Peyer's patch (tissue), 4 donors: Measurements from ENCODE around the gene ZBTB16. TPM values are rescaled to one million over a fixed set of nuclear protein-coding genes. Genes with fewer than 3 reads are reported as not detected.
A peak's percentile ranks its signal among the peaks of the same experiment; 100 is the strongest.

Source experiments
- DNase-seq, 3 donors: peaks; one replicate each; pipeline ENCODE4 v3.0.0-alpha.2; 2017 to 2019
- H3K27ac ChIP-seq, 4 donors: fragments of 200-600 bp; sonication (generic); one replicate each; pipeline ENCODE4 v1.5.1; 2016 to 2019
- H3K27me3 ChIP-seq, 2 donors: fragments of 200-600 bp; sonication (generic); one replicate each; pipeline ENCODE4 v1.5.1; 2019
- H3K36me3 ChIP-seq, 3 donors: fragments of 200-600 bp; sonication (generic); one replicate each; pipeline ENCODE4 v1.5.1; 2016 to 2019
- H3K4me1 ChIP-seq, 4 donors: fragments of 200-600 bp; sonication (generic); one replicate each; pipeline ENCODE4 v1.5.1; 2016 to 2019
- H3K4me3 ChIP-seq, 4 donors: fragments of 200-600 bp; sonication (generic); 1 replicate in 3 of 4; 2 replicates in 1 of 4; pipeline ENCODE4 v1.5.1; 2016 to 2019; ENCODE audit warnings: mild to moderate bottlenecking in 1 of 4
- H3K9me3 ChIP-seq, 4 donors: fragments of 200-600 bp; sonication (generic); one replicate each; pipeline ENCODE4 v1.5.1; 2016 to 2019; ENCODE audit warnings: mild to moderate bottlenecking in 1 of 4
- CTCF ChIP-seq, 6 experiments: fragments of 450-650 bp in 4 of 6; fragments of 200-600 bp in 2 of 6; sonication (generic) in 1 of 6; IDR thresholded peaks; one replicate each; pipeline ENCODE4 v1.5.1; 2017 to 2019; ENCODE audit warnings: antibody characterized with exemption in 6 of 6, mild to moderate bottlenecking in 3 of 6, moderate library complexity in 1 of 6
- POLR2A ChIP-seq, 2 donors: fragments of 450-650 bp; IDR thresholded peaks; one replicate each; pipeline ENCODE4 v1.5.1; 2017; ENCODE audit warnings: antibody characterized with exemption in 2 of 2, mild to moderate bottlenecking in 2 of 2, moderate library complexity in 2 of 2
- total RNA-seq, 4 donors: library from RNA; depleted of rRNA; stranded (reverse); fragments of >200 nt; gene quantifications; one replicate each; pipeline ENCODE4 v1.1.0, GENCODE V29; 2016

Gene ZBTB16
- total RNA-seq, 4 donors from 2014 or later = 84.8 to 257 (median 155) TPM

- peaks cover 0 to 22% (median 0%) of the 10 kb centered on the region in 3 donors for H3K36me3 ChIP-seq
- H3K27me3 ChIP-seq = no peaks in the 10 kb centered on the region
- H3K4me3 ChIP-seq = no peak overlapping the region
- H3K4me1 ChIP-seq = peaks cover 0 to 29% (median 0%) of the 10 kb centered on the region in 4 donors
- H3K9me3 ChIP-seq = no peaks in the 10 kb centered on the region
- TF ChIP-seq POLR2A (IDR thresholded peaks at IDR 0.05) = no peak
- TF ChIP-seq CTCF (IDR thresholded peaks at IDR 0.05) = no peak
- H3K27ac ChIP-seq = no peak overlapping the region
- no peak for DNase-seq
Observed at GRCh38 chr11:114125959-114126358, 66.4 kb downstream of the ZBTB16 start.

- Histone ChIP-seq H3K4me3 (no peak overlapping the region), H3K4me1 (peaks cover 0 to 23% (median 0%) of the 10 kb centered on the region in 4 donors), H3K27ac (peak overlapping the region in 1 of 4 donors; percentile 6), H3K9me3 (no peaks in the 10 kb centered on the region), H3K27me3 (no peaks in the 10 kb centered on the region), H3K36me3 (peaks cover 0 to 22% (median 0%) of the 10 kb centered on the region in 3 donors)
- TF ChIP-seq CTCF (IDR thresholded peaks at IDR 0.05) = no peak
- TF ChIP-seq POLR2A (IDR thresholded peaks at IDR 0.05) = no peak
- DNase-seq = no peak
Observed at GRCh38 chr11:114128399-114128798, 68.9 kb downstream of the ZBTB16 start.

DNA sequence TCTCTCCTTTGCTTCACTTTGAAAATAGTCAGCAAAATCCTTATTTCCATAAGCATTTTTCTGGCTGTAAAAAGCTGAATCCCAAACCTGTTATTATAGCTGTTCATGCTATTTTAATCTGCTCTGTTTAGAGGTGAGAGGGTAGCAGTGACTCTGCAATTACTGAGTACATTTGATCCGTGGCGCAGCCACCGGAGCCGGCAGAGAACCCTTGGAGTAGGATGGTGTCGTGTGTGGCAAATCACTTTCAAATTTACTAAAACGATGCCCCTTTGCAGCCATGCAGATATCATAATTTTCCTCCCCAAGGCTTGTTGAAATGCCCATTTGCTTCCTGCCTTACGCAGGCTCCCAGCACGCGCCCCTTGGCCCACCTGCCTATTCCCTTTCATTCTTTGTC is 69.6 kb downstream of the ZBTB16 start:
- peak overlapping the region in 1 of 4 donors; percentile 6 for H3K27ac ChIP-seq
- TF ChIP-seq POLR2A (IDR thresholded peaks at IDR 0.05) (no peak), CTCF (IDR thresholded peaks at IDR 0.05) (no peak)
- H3K9me3 ChIP-seq = no peaks in the 10 kb centered on the region
- peaks cover 0 to 22% (median 0%) of the 10 kb centered on the region in 3 donors for H3K36me3 ChIP-seq
- H3K27me3 ChIP-seq = no peaks in the 10 kb centered on the region
- no peak for DNase-seq
- no peak overlapping the region for H3K4me3 ChIP-seq
- peaks cover 0 to 23% (median 0%) of the 10 kb centered on the region in 4 donors for H3K4me1 ChIP-seq

DNA sequence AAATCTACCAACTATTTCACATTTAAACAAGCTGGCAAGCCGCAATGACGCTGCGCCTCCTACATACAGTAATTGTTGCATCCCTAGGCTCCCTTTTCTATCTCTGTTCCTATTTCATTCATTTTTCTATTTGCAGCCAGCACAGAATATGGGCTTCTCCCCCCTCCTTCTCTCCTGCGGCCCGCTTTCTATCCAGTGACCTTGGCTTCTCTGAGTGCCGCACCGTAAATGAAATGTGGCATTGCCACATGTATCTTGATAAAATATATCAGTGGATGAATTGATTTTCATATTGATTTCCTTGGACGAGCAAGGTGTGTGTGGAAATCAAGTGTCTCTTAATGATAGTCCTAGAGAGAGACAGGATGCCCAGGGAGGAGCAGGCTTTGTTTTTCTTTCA is 70.2 kb downstream of the ZBTB16 start:
- Histone ChIP-seq H3K9me3 (no peaks in the 10 kb centered on the region), H3K4me1 (peaks cover 0 to 24% (median 0%) of the 10 kb centered on the region in 4 donors), H3K36me3 (peaks cover 0 to 22% (median 0%) of the 10 kb centered on the region in 3 donors), H3K27me3 (no peaks in the 10 kb centered on the region), H3K4me3 (no peak overlapping the region), H3K27ac (no peak overlapping the region)
- TF ChIP-seq POLR2A (IDR thresholded peaks at IDR 0.05) (no peak), CTCF (IDR thresholded peaks at IDR 0.05) (no peak)
- no peak for DNase-seq

DNA sequence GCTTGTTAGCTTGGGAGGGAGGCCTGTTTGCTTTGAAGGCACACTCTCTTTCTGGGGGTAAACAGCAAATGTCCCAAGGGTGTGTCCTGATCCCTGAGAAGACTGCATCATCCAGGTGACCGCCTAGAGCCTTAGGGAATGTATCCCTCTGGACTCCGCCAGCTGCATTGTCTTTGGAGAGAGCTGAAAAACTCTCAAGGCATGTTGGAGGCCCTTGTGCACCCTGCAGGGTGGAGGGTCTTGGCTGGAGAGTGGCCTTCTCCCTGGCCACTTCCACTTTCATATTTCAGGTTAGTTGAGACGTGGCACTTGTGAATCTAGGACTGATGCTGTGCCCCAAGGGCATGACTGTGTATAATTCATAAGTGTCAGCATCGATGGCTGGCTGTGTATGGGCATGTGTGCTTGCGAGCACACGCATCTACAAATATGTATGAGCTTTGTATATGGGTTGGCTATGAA is 70.6 kb downstream of the ZBTB16 start:
- H3K27ac ChIP-seq = no peak overlapping the region
- H3K4me1 ChIP-seq = peaks cover 0 to 28% (median 0%) of the 10 kb centered on the region in 4 donors
- no peak for DNase-seq
- H3K4me3 ChIP-seq = no peak overlapping the region
- no peaks in the 10 kb centered on the region for H3K27me3 ChIP-seq
- H3K9me3 ChIP-seq = no peaks in the 10 kb centered on the region
- TF ChIP-seq POLR2A (IDR thresholded peaks at IDR 0.05) = no peak
- no peak for TF ChIP-seq CTCF (IDR thresholded peaks at IDR 0.05)
- peaks cover 0 to 22% (median 0%) of the 10 kb centered on the region in 3 donors for H3K36me3 ChIP-seq
